BE2C (cell line): ENCODE measurements around the gene ACOT11.

Source experiments
- DNase-seq: peaks from one replicate; pipeline ENCODE4 v3.0.0-alpha.2; 2020
- H3K27me3 ChIP-seq: fragments of 250-450 bp; sonication (Bioruptor Pico); 2 replicates; pipeline ENCODE4 v1.5.1; 2020; ENCODE audit warnings: mild to moderate bottlenecking
- H3K36me3 ChIP-seq: fragments of 250-450 bp; sonication (Bioruptor Pico); 2 replicates; pipeline ENCODE4 v1.5.1; 2020; ENCODE audit warnings: mild to moderate bottlenecking
- H3K4me1 ChIP-seq: fragments of 250-450 bp; sonication (Bioruptor Pico); 2 replicates; pipeline ENCODE4 v1.5.1; 2020
- H3K4me3 ChIP-seq: 2 replicates; pipeline ENCODE4 v1.5.1; 2011; ENCODE audit warnings: low read depth, low read length
- H3K9me3 ChIP-seq: fragments of 250-450 bp; sonication (Bioruptor Pico); 2 replicates; pipeline ENCODE4 v1.5.1; 2020
- TF ChIP-seq, protein P1 (sequence below): IDR thresholded peaks from 2 replicates; pipeline ENCODE4 v1.5.1; 2012; ENCODE audit warnings: mild to moderate bottlenecking, low read depth, low read length

The ACOT11 gene

GRCh38 chr1:54557671-54558355, 9.8 kb downstream of the ACOT11 start:
- Histone ChIP-seq H3K36me3 (no peaks in the 10 kb centered on the region), H3K9me3 (no peaks in the 10 kb centered on the region), H3K27me3 (no peaks in the 10 kb centered on the region), H3K4me1 (peaks cover 4% of the 10 kb centered on the region; the same call in 1 of the 2 replicates), H3K4me3 (no peak overlapping the region)
- TF ChIP-seq, protein P1, sequence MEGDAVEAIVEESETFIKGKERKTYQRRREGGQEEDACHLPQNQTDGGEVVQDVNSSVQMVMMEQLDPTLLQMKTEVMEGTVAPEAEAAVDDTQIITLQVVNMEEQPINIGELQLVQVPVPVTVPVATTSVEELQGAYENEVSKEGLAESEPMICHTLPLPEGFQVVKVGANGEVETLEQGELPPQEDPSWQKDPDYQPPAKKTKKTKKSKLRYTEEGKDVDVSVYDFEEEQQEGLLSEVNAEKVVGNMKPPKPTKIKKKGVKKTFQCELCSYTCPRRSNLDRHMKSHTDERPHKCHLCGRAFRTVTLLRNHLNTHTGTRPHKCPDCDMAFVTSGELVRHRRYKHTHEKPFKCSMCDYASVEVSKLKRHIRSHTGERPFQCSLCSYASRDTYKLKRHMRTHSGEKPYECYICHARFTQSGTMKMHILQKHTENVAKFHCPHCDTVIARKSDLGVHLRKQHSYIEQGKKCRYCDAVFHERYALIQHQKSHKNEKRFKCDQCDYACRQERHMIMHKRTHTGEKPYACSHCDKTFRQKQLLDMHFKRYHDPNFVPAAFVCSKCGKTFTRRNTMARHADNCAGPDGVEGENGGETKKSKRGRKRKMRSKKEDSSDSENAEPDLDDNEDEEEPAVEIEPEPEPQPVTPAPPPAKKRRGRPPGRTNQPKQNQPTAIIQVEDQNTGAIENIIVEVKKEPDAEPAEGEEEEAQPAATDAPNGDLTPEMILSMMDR, result no peak
- DNase-seq, result no peak

DNA sequence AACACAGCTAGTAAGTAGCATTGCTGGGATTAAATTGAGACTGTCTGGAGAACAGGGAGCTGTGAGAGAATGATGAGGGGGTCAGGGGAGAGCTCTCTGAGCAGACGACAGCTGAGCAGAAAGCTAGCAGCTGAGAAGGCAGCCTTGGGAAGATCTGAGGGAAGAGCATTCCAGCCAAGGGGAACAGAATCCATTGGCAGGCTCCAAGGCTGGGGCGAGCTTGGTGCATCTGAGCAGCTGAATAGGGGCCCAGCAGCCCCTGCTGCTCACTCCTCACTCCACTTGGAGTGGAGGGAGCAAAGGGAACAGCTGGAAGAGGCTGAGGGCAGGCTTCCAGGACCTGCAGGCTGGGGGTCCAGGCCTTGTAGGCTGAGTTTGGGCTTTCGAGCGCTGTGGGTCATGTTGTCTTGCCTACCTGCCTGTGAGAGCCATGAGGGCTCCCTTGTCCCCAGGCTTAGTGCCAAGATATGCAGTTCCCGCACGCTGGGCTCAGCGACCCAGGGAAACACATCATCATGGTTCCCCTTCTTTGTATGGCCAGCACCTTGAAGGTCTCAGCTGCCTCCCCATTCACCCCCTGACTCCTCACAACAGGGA, 10.5 kb downstream of the ACOT11 start:
- TF ChIP-seq, protein P1, result no peak
- no peaks in the 10 kb centered on the region for H3K9me3 ChIP-seq
- no peak overlapping the region for H3K4me3 ChIP-seq
- no peaks in the 10 kb centered on the region for H3K27me3 ChIP-seq
- no peak for DNase-seq
- H3K36me3 ChIP-seq, result no peaks in the 10 kb centered on the region
- peaks cover 4% of the 10 kb centered on the region; the same call in 1 of the 2 replicates for H3K4me1 ChIP-seq

DNA sequence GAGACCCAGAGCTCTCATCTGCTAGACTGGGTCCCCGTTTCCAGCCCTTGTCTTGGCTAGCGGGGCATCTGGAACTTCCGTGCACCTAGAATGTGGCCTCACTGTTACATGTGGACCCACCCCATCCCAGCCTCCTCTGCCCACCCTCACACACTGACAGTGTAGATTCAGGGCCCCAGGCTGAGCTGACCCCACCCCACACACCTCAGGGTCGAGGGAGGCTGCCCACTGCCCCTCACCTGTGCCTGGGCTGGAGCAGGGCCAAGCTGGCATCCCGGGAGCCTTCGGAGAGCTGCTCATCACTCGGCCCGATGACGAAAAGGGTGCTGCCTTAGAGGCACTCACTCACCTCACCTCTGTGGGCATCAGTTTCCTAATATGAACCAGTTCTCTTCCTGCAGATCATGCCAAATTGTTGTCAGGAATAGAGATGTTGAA, 11.1 kb downstream of the ACOT11 start:
- TF ChIP-seq, protein P1, result no peak
- no peak for DNase-seq
- Histone ChIP-seq H3K9me3 (no peaks in the 10 kb centered on the region), H3K27me3 (no peaks in the 10 kb centered on the region), H3K4me3 (no peak overlapping the region), H3K4me1 (peaks cover 4% of the 10 kb centered on the region; the same call in 1 of the 2 replicates), H3K36me3 (no peaks in the 10 kb centered on the region)

DNA sequence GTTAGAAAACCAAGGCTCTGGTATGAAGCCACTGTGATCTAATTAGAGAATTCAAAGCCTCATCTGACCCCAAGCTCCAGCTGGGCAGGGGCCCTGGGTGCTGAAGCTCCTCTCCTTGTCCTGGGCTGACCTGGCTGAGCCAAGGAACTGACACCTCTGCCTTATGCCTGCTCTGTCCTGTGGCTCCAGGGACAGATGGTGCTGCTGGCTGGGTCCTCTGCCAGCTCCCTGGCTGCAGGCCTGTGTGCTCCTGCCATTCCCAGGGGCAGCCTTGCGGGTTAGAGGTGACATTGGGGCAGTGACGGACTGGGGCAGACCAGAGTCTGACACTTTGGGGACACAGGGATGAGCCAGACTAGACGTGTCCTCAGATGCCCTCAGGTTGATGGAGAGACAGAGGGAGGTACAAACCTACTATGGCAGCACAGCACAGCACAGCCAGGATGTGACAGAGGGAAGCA, 11.8 kb downstream of the ACOT11 start:
- H3K4me3 ChIP-seq, result no peak overlapping the region
- H3K27me3 ChIP-seq, result no peaks in the 10 kb centered on the region
- peak; percentile 55 for DNase-seq
- H3K9me3 ChIP-seq, result no peaks in the 10 kb centered on the region
- peaks cover 4% of the 10 kb centered on the region; the same call in 1 of the 2 replicates for H3K4me1 ChIP-seq
- no peaks in the 10 kb centered on the region for H3K36me3 ChIP-seq
- TF ChIP-seq, protein P1, result no peak

- H3K4me1 ChIP-seq, result peaks cover 4% of the 10 kb centered on the region; the same call in 1 of the 2 replicates
- no peaks in the 10 kb centered on the region for H3K36me3 ChIP-seq
- TF ChIP-seq, protein P1, result no peak
- H3K27me3 ChIP-seq, result no peaks in the 10 kb centered on the region
- H3K9me3 ChIP-seq, result no peaks in the 10 kb centered on the region
- DNase-seq, result no peak
- no peak overlapping the region for H3K4me3 ChIP-seq
These were observed 16.5 kb downstream of the ACOT11 start for GRCh38 chr1:54564312-54565112.
